Measurements from ENCODE around the gene TNFSF15.

Gene TNFSF15

DNA sequence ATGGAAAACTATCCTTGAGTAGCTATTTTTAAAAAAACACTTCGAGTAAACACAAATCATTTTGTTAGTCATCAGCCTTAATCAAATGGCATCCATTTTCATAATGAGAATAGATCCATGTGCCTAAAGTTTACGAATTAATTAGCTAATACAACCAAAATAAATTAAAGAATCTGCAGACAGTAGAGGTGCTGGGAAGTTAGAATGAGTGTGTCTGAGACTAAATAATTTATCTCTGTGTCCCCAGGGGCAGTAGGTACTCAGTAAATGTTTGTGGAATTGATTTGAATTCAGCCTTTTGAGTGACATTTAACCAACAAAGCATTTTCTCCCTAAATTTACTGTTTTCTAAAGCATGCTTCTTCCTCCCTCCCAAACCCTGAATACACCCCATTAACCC lies 18.6 kb downstream of the TNFSF15 start:
- no peak for DNase-seq

- no peak for DNase-seq
Observed at GRCh38 chr9:114785866-114786650, 19.8 kb downstream of the TNFSF15 start.

- DNase-seq: no peak
Observed at GRCh38 chr9:114784721-114785279, 21.0 kb downstream of the TNFSF15 start.

DNA sequence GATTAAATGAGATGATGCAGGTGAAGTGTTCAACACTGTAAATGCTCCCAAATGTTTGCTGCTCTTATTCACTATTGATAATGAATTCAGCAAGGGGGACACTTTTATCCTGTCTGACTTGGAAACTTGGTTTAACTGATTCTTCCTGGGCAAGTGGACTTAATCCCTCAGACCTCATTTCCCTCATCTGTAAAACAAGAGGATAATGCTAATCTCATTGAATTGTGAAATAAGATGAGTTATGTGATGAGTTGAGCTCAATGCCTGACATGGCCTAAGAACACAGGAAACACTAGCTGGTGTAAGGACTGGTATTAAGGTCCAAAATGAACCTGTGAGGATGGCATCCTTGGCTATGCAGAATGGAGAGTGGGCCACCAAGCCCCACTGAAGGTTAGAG lies 23.3 kb downstream of the TNFSF15 start:
- DNase-seq: no peak

GRCh38 chr9:114779352-114779845 lies 26.4 kb downstream of the TNFSF15 start:
- peak; percentile 70 for DNase-seq

- no peak for DNase-seq
Observed at GRCh38 chr9:114777821-114778609, 27.8 kb downstream of the TNFSF15 start.

DNA sequence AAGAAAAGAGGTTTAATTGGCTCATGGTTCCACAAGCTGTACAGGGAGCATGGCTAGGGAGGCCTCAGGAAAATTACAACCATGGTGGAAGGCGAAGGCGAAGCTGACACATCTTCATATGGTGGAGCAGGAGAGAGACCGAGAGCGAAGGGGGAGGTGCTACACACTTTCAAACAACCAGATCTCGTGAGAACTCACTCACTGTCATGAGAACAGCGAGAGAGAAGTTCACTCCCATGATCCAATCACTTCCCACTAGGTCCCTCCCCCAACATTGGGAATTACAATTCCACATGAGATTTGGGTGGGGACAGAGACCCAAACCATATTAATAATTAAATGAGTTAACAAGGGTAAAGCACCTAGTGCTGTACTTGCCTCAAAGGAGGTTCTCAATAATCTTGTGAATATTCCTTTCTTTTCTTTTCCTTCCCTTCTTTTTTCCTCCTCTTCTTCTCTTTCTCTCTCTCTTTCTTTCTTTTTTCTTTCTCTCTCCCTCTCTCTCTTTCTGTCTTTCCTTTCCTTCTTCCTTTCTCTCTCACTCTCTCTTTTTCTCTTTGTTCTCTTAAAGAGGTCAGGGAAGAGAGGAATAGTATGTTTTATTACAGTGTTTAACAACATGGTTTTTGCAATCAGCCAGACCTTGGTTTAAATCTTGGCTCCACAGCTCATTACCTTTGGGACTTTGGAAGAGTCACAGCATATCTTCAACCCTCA lies 29.0 kb downstream of the TNFSF15 start:
- no peak for DNase-seq

DNA sequence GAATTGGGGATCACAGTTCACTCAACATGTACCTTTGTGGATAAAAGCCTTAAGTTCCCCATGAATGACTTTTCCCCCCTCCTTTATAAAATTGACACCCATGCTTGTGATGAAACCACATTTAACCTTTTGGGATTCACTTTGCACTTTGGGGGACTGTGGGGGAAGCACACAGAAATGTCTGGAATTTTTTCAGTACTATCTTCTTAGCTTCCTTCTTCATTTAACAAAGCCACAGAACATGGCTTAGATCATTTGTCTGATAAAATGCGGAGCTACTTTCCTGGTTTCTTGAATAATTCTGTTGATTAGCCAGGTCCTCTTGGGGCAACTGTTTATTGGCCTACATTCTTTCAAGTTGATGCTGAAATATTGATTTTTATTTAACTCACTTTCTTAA lies 29.9 kb downstream of the TNFSF15 start:
- no peak for DNase-seq

GRCh38 chr9:114775121-114775520 lies 30.7 kb downstream of the TNFSF15 start:
- DNase-seq: no peak

GRCh38 chr9:114774524-114774923 lies 31.3 kb downstream of the TNFSF15 start:
- no peak for DNase-seq

GRCh38 chr9:114771889-114772288 lies 34.0 kb downstream of the TNFSF15 start:
- DNase-seq: no peak

GRCh38 chr9:114770991-114771390 lies 34.8 kb downstream of the TNFSF15 start:
- no peak for DNase-seq

DNA sequence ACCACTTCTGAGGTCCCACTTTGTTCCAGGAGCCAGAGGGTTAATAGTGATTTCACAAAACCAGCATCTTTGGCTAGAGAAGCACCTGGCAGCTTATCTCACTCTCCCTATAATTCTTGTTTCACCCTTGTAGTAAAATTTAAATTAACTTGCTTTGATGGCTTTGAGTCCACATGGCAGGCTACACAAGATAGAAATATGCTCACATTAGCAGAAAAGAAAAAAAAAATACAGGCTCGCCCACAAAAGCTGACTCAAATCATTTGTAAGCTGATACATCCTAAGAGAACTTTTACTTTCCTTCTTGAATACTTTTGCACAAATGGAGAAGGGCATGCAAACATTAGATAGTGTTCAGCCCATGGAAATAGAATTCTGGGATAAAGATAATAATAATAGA lies 36.2 kb downstream of the TNFSF15 start:
- no peak for DNase-seq

DNA sequence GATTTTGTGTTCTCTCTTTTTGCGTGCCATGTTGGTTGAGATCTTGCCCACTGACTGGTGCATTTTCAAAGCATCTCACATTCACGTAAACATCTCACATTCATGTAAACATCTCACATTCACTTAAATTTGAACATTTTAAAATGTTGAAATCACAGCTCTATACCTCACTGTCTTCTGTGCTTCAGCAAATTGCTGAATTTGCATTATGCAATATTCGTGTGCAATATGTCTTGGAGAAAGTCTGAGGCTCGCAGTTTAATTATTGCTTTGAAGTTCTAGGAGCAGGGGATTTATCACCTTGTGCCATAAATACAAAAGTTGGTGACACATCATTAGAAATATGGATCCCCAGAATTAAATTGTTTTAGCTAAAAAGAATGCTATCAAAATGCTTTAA lies 42.6 kb downstream of the TNFSF15 start:
- DNase-seq: no peak

DNA sequence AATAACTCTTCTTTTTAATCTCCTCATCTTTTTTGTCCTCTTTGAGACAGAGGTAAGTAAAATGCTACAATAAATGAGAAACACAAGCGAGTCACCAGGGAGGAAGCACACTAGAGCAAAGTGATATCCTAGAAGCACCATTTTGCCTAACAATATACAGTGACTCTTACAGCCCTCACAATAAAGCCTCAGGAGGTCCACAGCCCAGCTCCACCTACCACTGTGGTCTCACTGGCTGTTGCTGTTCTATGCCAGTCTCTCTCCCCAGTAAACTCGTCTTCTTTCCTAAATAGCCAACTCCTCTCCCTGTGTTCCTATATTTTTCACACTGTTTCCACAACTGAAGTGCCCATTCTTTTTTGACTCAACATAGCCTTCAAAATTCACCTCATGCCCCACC lies 44.3 kb downstream of the TNFSF15 start:
- DNase-seq: no peak

DNA sequence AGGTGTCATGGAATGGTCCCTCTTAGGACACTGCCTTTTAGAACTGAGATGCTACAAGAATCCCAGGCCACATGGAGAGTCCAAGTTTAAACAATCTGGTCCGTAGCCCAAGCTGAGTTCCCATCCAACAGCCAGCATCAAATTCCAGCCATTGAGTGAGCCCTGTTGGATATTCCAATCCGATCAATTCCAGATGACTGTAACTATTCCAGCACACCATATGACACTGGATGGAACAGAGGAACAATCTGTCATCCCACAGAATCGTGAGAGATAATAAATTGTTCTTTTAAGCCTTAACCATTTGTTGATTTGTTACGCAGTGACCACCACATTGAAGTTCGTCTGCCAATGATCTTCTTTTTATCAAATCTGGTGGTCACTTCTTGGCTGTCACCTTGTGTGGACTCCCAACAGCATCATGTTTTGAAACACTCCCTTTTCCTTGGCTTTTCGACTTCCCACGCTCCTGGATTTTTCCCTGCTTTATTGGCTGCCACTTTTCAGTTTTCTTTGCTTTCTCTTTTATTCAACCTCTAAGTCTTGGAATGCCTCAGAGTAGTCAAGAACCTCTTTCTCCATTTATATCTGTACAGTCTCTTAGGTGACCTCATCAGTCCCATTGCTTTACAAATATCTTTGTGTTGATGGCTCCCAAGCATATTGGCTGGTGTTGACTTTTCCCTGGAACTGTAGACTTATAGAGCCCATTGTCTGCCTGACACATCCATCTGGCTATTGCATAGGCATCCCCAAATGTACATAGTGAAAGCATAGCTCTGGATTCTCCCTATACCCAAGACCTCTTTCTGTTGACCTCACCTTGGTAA lies 46.1 kb downstream of the TNFSF15 start:
- DNase-seq: no peak

- DNase-seq: no peak
Observed at GRCh38 chr9:114757984-114758383, 47.9 kb downstream of the TNFSF15 start.

GRCh38 chr9:114757395-114757794 lies 48.4 kb downstream of the TNFSF15 start:
- no peak for DNase-seq

DNA sequence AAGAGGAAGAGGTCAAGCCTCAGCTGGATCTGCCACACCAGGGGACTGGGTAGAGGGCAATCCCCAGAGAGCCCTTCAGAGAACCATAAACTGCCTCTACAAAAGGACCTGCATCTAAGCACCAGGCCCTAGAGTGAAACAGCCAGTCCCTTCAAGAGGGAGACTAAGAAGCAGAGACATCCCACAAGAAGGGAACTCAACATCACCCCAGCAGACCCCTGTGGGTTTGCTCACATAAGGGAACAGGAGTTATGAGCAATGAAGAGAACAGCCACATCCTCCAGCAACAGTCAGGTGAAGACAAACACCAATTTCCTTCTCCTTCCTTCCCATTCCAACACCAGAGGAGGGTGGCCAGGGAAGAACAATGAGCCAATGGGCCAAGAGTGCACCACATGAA lies 48.9 kb downstream of the TNFSF15 start:
- DNase-seq: no peak

DNA sequence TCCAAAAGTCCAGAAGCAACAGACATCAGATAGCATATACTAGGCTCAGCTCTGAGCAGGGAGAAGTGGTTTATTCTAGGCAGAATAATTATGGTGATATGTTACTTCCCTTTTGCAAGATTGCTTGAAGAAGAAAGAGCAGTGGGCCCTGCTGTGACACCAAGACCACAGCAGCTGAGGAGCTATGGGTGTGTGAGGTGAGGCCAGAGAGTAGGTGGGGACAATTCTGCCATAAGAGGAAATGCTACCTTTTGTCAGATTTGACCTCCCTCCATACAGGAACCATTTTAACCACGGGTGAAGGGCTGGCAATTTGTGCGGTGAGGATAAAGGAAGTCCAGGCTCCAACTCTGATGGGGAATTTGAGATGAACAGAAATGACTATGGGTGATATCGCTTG lies 51.3 kb downstream of the TNFSF15 start:
- no peak for DNase-seq

DNA sequence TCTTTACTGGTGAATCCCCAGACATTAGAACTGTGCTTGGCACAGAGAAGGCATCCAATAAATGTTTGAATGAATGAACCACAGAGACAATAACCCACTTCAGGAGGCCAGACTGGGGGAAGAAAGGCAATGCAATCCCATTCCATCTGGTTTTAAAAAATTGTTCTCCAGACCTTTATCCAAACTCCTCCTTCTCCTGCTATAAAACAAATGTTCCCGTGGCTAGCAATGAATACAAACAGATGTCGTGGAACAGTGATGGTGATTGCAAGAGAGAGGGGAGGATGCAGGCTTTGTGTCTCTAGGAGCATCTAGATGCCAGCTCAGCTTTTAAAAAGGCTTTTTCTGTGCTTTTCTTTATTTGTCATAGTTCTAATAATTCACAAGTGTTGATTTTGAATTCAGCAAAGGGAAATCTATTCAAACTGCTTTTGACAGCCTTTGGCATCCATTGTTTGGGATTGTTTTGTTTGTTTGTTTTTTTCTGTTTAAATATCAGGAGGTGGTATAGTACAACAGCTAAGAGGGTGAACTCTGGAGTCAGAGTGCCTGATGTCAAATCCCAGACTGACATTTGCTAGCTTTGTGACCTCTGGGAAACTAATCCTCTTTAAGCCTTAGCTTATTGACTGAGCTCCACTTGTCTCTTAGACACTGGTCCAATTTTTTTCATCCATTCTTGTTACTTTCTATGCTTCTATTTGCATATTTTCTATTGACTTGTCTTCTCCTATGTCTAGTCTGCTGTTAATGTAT lies 59.1 kb downstream of the TNFSF15 start:
- no peak for DNase-seq
